ENCODE results near the gene ANTXR2.
"Not testable (repeated sequence)": the region's sequence is repeated elsewhere in the genome, so short reads cannot be mapped to it uniquely, and the experiment has no call there.

Gene ANTXR2

DNA sequence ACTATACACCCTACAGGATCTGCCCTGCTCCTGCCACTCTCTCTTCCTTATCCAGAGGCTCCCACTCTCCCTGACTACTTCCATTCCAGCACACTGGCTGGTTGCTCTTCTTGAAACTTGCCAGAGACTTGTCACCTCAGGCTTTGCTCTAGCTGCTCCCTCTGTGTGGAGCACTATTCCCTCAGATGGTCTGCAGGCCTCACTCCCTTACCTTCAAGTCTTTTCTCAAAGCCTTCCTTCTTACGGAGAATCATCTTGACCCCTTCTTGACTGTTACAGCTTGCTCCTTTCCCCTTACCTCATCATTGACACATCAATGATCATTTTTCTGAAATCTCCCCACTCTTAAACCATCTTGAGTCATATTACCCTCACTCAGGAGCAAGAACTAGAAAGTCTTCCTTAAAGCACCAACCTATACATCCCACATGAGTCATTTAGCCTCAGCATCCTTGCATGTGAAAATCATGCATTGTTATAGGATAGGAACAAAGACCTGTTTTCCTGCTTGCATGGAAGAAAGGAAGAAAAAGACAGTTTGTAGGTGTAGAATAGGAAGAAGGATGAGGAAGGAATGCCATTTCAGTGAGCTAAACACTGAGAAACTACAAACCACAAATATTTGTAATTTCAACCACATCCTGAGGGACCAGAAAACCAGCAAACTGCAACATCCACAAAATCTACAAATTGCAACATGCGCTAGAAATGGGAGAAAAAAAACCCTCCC lies 55.7 kb downstream of the ANTXR2 start:
- peak; percentile 86 for DNase-seq

- no peak for DNase-seq
Observed at GRCh38 chr4:80016506-80016905, 56.5 kb downstream of the ANTXR2 start.

DNA sequence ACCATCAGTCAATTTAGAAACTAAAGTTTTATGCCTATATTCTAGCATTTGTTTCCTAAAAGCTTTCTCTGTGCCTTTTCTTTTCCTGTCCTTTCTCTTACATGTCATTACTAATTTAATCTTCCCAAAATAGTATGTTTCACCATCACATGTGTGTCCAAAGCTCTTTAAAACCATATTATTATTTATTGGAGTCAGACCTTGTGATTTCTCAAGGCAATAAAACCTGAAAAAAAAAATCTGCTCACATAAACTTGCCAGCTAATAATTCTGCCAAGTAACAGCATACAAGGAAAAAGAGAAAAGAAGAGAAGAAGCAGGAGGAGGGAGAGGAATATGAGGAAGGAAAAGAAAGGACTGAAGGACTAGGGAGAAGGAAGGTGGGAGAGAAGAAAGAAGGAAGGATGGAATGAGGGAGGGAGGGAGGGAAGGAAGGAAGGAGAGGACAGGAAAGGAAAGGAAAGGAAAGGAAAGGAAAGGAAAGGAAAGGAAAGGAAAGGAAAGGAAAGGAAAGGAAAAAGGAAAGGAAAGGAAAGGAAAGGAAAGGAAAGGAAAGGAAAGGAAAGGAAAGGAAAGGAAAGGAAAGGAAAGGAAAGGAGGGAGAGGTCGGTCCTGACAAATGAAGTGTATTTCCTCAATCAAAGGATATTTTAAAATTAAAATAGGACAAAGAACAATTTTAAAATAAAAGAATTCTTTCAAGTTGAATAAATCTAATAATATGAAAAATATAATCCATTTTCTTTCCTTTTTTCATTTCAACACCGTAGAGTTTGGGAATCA lies 57.4 kb downstream of the ANTXR2 start:
- no peak for DNase-seq

DNA sequence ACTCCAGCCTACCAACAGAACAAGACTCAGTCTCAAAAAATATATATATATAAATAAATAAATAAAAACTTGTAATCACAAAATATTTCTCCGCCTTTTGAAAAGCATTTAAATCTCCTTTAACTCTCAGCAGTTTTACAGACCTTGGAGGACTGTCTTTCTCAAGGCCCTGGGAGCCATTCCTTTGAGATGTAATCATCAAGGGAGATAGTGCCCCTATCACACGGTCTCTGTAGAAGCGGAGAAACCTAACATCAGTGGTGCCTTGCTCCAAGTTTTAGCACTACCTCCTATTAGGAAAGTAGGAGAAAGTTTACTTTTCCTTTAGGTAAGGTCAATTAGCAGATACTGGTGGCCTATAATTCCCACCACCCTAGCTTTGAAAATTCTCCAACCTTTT lies 58.5 kb downstream of the ANTXR2 start:
- peak; percentile 19 for DNase-seq

- DNase-seq: no peak
Observed at GRCh38 chr4:80012291-80012690, 60.7 kb downstream of the ANTXR2 start.

DNA sequence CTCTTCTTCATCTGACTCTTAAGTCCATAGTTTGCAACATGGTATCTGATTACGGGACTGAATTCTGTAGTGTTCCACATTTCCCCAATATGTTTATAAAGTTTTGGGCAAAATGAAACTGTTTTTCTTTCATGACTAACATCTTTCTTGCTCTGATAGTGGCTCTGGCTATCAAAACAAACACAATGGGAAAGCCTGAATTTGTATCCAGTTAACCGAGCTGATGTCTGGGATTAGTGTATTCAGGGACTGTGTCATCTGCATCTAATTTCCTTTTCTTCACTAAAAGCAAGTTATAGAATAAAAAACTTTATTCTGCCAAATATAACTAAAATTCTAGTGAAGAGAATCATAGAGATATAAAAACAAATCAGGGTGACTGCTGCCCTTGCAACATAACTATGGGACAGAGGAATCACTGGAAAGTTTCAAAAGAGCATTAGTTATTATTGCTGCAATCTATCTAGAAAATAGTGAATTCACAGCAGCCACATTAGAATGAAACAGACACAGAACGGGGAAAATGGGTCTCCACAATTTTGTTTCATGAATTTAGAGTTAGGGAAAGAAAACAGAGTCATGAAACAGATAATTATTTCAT lies 61.3 kb downstream of the ANTXR2 start:
- peak; percentile 94 for DNase-seq

DNA sequence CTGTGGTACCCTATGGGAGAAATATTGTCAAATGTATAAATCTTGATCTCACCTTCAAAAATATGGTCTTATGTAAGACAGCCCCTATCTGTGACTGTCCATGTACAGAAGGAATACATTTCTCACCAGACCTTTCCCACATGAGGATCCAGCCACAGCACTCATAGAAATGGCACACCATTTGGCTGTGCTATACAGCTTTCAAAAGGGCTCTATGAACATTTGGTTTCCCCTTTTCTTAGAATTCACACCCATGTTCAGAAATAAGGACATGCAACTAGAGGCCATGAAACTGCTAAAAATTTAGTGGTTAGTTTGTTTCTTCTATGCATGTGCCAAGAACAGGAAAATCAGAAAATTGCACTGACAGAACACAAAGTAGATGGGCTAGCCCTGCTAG lies 62.7 kb downstream of the ANTXR2 start:
- DNase-seq: no peak

DNA sequence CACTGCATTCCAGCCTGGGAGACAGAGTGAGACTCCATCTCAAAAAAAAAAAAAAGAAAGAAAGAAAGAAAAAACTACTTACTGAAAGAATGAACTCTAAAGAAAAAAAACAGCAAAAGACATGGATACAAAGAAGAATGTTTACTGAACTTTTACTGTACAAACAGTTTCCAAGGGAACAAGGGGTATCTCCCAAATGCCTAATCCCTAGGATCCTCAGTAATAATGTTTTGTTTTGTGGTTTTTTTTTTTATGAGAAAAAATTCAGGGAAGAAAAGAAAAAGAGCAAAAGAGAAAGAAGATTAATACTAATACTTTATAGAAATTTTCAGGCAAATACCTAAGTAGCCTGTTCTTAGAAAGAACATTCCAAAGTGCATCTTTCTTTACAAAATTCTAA lies 63.2 kb downstream of the ANTXR2 start:
- no peak for DNase-seq

GRCh38 chr4:80008971-80009370 lies 64.1 kb downstream of the ANTXR2 start:
- DNase-seq: no peak

DNA sequence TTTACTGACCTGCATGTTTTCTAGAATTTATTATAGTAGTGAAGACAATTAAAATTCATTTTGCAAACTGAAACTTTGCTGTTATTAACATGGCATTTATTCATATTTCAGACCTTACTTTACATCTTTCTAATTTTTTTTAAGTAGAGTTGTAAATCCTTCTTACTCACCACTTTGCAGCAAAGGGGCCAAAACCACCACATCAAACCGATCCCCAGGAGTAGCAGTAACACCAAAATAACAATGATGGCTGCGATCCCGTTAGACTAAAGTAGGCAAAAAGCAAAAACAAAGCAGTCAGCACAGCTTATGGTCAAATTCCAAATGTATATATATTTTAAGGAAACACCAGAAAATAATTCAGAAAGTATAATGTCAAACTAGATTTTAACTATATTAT lies 64.7 kb downstream of the ANTXR2 start:
- no peak for DNase-seq

DNA sequence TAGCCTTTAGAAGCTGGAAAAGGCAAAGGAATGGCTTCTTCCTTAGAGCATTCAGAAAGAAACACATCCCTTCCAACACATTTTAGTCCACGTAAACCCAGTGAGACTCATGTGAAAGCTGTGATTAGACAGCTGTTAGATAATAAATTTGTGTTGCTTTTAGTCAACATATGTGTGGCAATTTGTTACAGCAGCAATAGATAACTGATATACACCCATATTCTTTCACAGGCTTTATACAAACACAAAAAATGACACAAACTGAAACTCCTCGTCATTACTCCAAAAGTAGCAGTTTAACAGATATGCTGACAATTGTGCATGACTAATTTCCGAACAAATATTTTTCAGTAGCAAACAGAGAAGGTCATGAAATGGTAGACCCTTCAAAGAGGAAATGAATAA lies 65.3 kb downstream of the ANTXR2 start:
- no peak for DNase-seq

DNA sequence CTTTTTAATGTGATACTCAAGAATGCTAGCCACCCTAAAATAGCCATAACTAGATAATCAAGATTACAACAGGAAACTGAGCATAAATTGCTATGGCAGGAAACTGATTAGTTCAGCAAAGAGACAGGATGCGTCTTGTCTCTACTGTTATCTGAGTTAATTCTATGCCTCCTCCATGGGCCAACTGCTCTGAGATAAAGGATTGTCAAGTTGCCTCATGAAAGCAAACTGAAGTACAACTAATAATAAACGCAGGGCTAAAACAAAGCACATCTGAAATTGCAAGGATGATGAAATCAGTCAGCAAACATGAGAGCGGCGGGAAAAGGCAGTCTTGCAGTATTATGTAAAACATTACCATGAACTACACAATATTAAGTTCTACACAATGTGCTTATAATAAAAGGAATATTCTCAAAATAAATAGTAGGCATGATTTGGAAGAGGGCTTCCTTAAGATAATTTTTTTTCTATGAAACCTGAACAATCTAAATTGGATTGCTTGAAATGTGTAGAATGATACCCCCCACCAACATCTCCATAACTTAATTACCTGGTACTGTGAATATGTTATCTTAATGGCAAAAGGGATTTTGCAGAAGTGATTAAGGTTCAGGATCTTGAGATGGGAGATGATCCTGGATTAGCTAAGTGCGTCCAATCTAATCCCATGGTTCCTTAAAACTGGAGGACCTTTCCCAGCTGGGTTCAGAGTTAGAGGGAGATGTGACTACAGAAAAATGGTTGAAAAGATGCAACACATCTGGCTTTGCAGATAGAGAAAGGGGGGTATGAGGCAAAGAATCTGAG lies 65.9 kb downstream of the ANTXR2 start:
- no peak for DNase-seq

- DNase-seq: peak; percentile 58
Observed at GRCh38 chr4:80005863-80006262, 67.2 kb downstream of the ANTXR2 start.

DNA sequence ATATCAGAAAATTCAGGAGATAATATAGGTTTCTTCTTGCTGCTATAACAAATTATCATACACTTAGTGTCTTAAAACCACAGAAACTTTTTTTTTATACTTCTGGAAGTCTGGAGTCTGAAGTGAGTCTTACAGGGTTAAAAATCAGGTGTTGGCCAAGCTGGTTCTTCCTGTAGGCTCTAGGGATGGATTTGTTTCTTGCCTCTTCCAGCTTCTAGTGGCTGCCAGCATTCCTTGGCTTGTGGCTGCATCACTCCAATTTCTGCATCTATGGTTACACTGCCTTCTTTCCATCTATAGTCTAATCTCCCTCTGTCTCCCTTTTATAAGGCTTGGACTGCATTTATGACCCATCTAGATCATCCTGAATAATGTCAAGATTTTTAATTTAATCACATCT lies 68.7 kb downstream of the ANTXR2 start:
- DNase-seq: no peak

- not testable (repeated sequence) for DNase-seq
Observed at GRCh38 chr4:80002559-80002958, 70.5 kb downstream of the ANTXR2 start.

- not testable (repeated sequence) for DNase-seq
Observed at GRCh38 chr4:79999048-79999447, 74.0 kb downstream of the ANTXR2 start.

DNA sequence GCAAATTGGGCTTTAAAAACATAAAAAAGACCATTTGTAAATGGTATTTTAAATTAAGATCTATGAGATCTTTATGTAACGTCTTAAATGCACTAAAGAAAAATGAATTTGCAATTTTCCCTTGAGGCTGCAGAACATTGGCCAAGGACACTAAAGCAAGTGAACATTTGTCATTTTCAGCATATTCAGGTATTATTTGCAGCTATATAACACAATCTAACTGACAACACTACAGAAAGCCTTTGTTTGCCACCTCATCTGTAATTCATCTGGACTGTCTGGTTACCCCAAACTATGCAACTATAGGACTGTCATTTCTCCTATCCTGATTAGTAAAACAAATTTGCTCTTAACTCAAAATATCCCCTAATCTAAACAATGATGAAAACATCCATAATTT lies 74.8 kb downstream of the ANTXR2 start:
- no peak for DNase-seq

- no peak for DNase-seq
Observed at GRCh38 chr4:79996851-79997250, 76.2 kb downstream of the ANTXR2 start.

GRCh38 chr4:79993476-79993875 lies 79.6 kb downstream of the ANTXR2 start:
- DNase-seq: no peak

GRCh38 chr4:79991601-79992000 lies 81.4 kb downstream of the ANTXR2 start:
- no peak for DNase-seq

- DNase-seq: not testable (repeated sequence)
Observed at GRCh38 chr4:79991100-79991499, 81.9 kb downstream of the ANTXR2 start.

DNA sequence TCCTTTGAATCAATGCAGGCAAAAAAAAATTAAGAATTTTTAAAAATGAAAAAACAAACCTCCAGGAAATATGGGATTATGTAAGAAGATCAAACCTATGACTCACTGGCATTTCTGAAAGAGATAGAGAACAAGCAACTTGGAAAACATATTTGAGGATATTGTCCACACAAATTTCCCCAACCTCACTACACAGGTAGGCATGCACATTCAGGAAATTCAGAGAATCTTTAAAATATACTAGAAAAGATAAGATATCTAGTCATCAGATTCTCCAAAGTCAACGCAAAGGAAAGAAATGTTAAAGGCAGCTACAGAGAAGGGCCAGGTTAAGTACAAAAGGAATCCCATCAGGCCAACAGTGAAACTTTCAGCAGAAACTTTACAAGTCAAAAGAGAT lies 85.6 kb downstream of the ANTXR2 start:
- DNase-seq: no peak

GRCh38 chr4:79983431-79983830 lies 89.6 kb downstream of the ANTXR2 start:
- no peak for DNase-seq

Data from fibroblast of skin of back (primary cell).